HPDE6-E6E7 (cell line): ENCODE data around the gene KIF1A.

Source experiments
- DNase-seq: peaks from one replicate; pipeline ENCODE4 v3.0.0; 2011; ENCODE audit warnings: missing footprints; ENCODE audit errors: extremely low spot score

Gene KIF1A

GRCh38 chr2:240803191-240803590, 16.8 kb downstream of the KIF1A start:
- DNase-seq, result no peak

- no peak for DNase-seq
These were observed 20.8 kb downstream of the KIF1A start for GRCh38 chr2:240799033-240799820.

GRCh38 chr2:240798327-240798905, 21.6 kb downstream of the KIF1A start:
- DNase-seq, result no peak

- DNase-seq, result no peak
These were observed 22.1 kb downstream of the KIF1A start for GRCh38 chr2:240797914-240798313.

GRCh38 chr2:240797500-240797895, 22.5 kb downstream of the KIF1A start:
- no peak for DNase-seq

- DNase-seq, result no peak
These were observed 23.2 kb downstream of the KIF1A start for GRCh38 chr2:240796543-240797499.

GRCh38 chr2:240795916-240796510, 24.0 kb downstream of the KIF1A start:
- no peak for DNase-seq

- DNase-seq, result no peak
These were observed 24.6 kb downstream of the KIF1A start for GRCh38 chr2:240795454-240795853.

- DNase-seq, result no peak
These were observed 25.8 kb downstream of the KIF1A start for GRCh38 chr2:240794178-240794721.

- no peak for DNase-seq
These were observed 26.5 kb downstream of the KIF1A start for GRCh38 chr2:240793313-240794177.

GRCh38 chr2:240792629-240793312, 27.2 kb downstream of the KIF1A start:
- DNase-seq, result no peak

- no peak for DNase-seq
These were observed 28.0 kb downstream of the KIF1A start for GRCh38 chr2:240791821-240792628.

GRCh38 chr2:240791221-240791800, 28.7 kb downstream of the KIF1A start:
- DNase-seq, result no peak

- no peak for DNase-seq
These were observed 29.4 kb downstream of the KIF1A start for GRCh38 chr2:240790370-240791220.

- no peak for DNase-seq
These were observed 30.3 kb downstream of the KIF1A start for GRCh38 chr2:240789501-240790369.

GRCh38 chr2:240789051-240789453, 31.0 kb downstream of the KIF1A start:
- DNase-seq, result no peak

GRCh38 chr2:240788482-240788881, 31.5 kb downstream of the KIF1A start:
- DNase-seq, result no peak
